HCT116 (cell line): ENCODE results near the gene TRIP13. TPM values are rescaled to one million over a fixed set of nuclear protein-coding genes. Genes with fewer than 3 reads are reported as not detected.

Experiments
- ATAC-seq: fragments of 200-7000 bp; cut with Tn5 transposase; 2 replicates; pipeline ENCODE4 v1.9.1; 2020; ENCODE audit warnings: mild to moderate bottlenecking, moderate library complexity
- BruUV-seq: library from RNA; stranded (reverse); fragments of 400-500 nt; replicated peaks from 2 replicates; lab custom pipeline; 2021; lab: Mats Ljungman, UMichigan
- CTCF ChIA-PET: fragments of 300-600 bp; sonication (Branson Sonifier 250); formaldehyde crosslinking; loops from one replicate; lab custom pipeline; 2021; ENCODE audit warnings: antibody characterized with exemption; lab: Charles Lee
- POLR2A ChIA-PET: fragments of 300-600, 350-600 bp; sonication (Branson Sonifier 250); formaldehyde crosslinking; loops from one replicate; lab custom pipeline; 2021; ENCODE audit warnings: antibody characterized with exemption; lab: Charles Lee
- RAD21 ChIA-PET, 2 experiments: fragments of 300-600 bp; sonication (Branson Sonifier 250); formaldehyde crosslinking; loops; one replicate each; lab custom pipeline; 2023; ENCODE audit warnings: low total read pairs in 2 of 2; ENCODE audit not compliant: uncharacterized antibody in 2 of 2, unreplicated experiment in 2 of 2, low non-redundant PET in 1 of 2; lab: Charles Lee
- DNase-seq: peaks from one replicate; pipeline ENCODE4 v3.0.0-alpha.2; 2010; ENCODE audit warnings: low read depth, low spot score
- H2AFZ ChIP-seq: fragments of 200-600 bp; shearing (Covaris generic), sonication (generic); 2 replicates; pipeline ENCODE4 v1.6.1; 2017; ENCODE audit warnings: low read depth, mixed run types, mixed read lengths, antibody characterized with exemption, low read length; ENCODE audit not compliant: poor library complexity, severe bottlenecking
- H3K27ac ChIP-seq: 2 replicates; pipeline ENCODE4 v1.5.1; 2012; ENCODE audit warnings: low read depth, low read length
- H3K27me3 ChIP-seq: fragments of 200-600 bp; sonication (generic); 2 replicates; pipeline ENCODE4 v1.6.1; 2016; ENCODE audit warnings: mixed run types, low read length, mixed read lengths; ENCODE audit not compliant: insufficient read depth
- H3K36me3 ChIP-seq, 2 experiments: fragments of 200-500 bp in 1 of 2; fragments of 200-600 bp in 1 of 2; sonication (Bioruptor generic) in 1 of 2; sonication (generic) in 1 of 2; 2 replicates each; pipeline versions ENCODE4 v1.5.1 to v1.6.1; 2014 to 2016; ENCODE audit warnings: low read length in 2 of 2, inconsistent platforms in 1 of 2, mixed read lengths in 1 of 2, mixed run types in 1 of 2; ENCODE audit not compliant: insufficient read depth in 2 of 2, control insufficient read depth in 1 of 2
- H3K4me1 ChIP-seq, 2 experiments: fragments of 200-600 bp in 1 of 2; sonication (generic) in 1 of 2; 2 replicates each; pipeline versions ENCODE4 v1.5.1 to v1.6.1; 2012 to 2017; ENCODE audit warnings: low read length in 2 of 2, inconsistent platforms in 1 of 2, mild to moderate bottlenecking in 1 of 2, mixed read lengths in 1 of 2, mixed run types in 1 of 2, moderate library complexity in 1 of 2; ENCODE audit not compliant: insufficient read depth in 2 of 2, control insufficient read depth in 1 of 2
- H3K4me2 ChIP-seq: fragments of 200-600 bp; sonication (generic); 2 replicates; pipeline ENCODE4 v1.6.1; 2017; ENCODE audit warnings: mixed run types, low read length, mixed read lengths
- H3K4me3 ChIP-seq, 2 experiments: fragments of 200-600 bp in 1 of 2; sonication (generic) in 1 of 2; replicated peaks in 1 of 2; 2 replicates each; pipeline ENCODE4 v1.5.1; 2011 to 2016; ENCODE audit warnings: low read length in 2 of 2, control low read depth in 1 of 2, low read depth in 1 of 2, mild to moderate bottlenecking in 1 of 2, mixed read lengths in 1 of 2, mixed run types in 1 of 2
- H3K79me2 ChIP-seq: fragments of 200-600 bp; sonication (generic); 2 replicates; pipeline ENCODE4 v1.6.1; 2017; ENCODE audit warnings: mild to moderate bottlenecking, mixed run types, low read length, moderate library complexity, mixed read lengths; ENCODE audit not compliant: insufficient read depth
- H3K9ac ChIP-seq: fragments of 200-600 bp; sonication (generic); 2 replicates; pipeline ENCODE4 v1.6.1; 2016; ENCODE audit warnings: low read length, mixed read lengths
- H3K9me2 ChIP-seq: fragments of 200-600 bp; sonication (generic), shearing (Covaris generic); 2 replicates; pipeline ENCODE4 v1.6.1; 2017; ENCODE audit warnings: mixed run types, mild to moderate bottlenecking, moderate library complexity; ENCODE audit not compliant: insufficient read depth
- H3K9me3 ChIP-seq, 2 experiments: fragments of 200-500 bp in 1 of 2; fragments of 200-600 bp in 1 of 2; sonication (Bioruptor generic) in 1 of 2; sonication (generic) in 1 of 2; 2 replicates each; pipeline ENCODE4 v1.6.1; 2014 to 2017; ENCODE audit warnings: low read length in 2 of 2, mixed read lengths in 2 of 2, inconsistent platforms in 1 of 2, low read depth in 1 of 2, mild to moderate bottlenecking in 1 of 2, mixed run types in 1 of 2, moderate library complexity in 1 of 2; ENCODE audit not compliant: control insufficient read depth in 1 of 2, insufficient read depth in 1 of 2
- H4K20me1 ChIP-seq: fragments of 200-600 bp; sonication (generic), shearing (Covaris generic); 2 replicates; pipeline ENCODE4 v1.6.1; 2017; ENCODE audit warnings: mixed run types, mild to moderate bottlenecking, moderate library complexity; ENCODE audit not compliant: insufficient read depth
- CBX3 ChIP-seq: IDR thresholded peaks from 2 replicates; pipeline ENCODE4 v1.6.1; 2012; ENCODE audit warnings: low read depth
- EGR1 ChIP-seq: IDR thresholded peaks from 2 replicates; pipeline ENCODE4 v1.6.1; 2012; ENCODE audit warnings: low read depth
- ELF1 ChIP-seq: IDR thresholded peaks from 2 replicates; pipeline ENCODE4 v1.6.1; 2012; ENCODE audit warnings: low read depth, borderline replicate concordance
- FOSL1 ChIP-seq: IDR thresholded peaks from 2 replicates; pipeline ENCODE4 v1.6.1; 2012; ENCODE audit warnings: low read depth
- JUND ChIP-seq: IDR thresholded peaks from 2 replicates; pipeline ENCODE4 v1.6.1; 2012
- POLR2A ChIP-seq: IDR thresholded peaks from 2 replicates; pipeline ENCODE4 v1.7.0; 2011; ENCODE audit warnings: borderline replicate concordance; ENCODE audit not compliant: insufficient read depth, insufficient read length; ENCODE audit errors: extremely low read depth
- POLR2AphosphoS5 ChIP-seq: IDR thresholded peaks from 2 replicates; pipeline ENCODE4 v1.6.1; 2011; ENCODE audit warnings: mild to moderate bottlenecking, low read depth, low read length, moderate library complexity
- RAD21 ChIP-seq: IDR thresholded peaks from 2 replicates; pipeline ENCODE4 v1.6.1; 2012; ENCODE audit warnings: low read depth, mild to moderate bottlenecking
- SIN3A ChIP-seq: IDR thresholded peaks from 2 replicates; pipeline ENCODE4 v1.6.1; 2012; ENCODE audit warnings: low read depth
- SRF ChIP-seq: IDR thresholded peaks from 2 replicates; pipeline ENCODE4 v1.6.1; 2012; ENCODE audit warnings: low read depth
- TCF7L2 ChIP-seq: IDR thresholded peaks from 2 replicates; pipeline ENCODE4 v1.7.0; 2011; ENCODE audit warnings: borderline replicate concordance, inconsistent platforms; ENCODE audit not compliant: insufficient read depth, insufficient read length; ENCODE audit errors: extremely low read depth
- YY1 ChIP-seq: IDR thresholded peaks from 2 replicates; pipeline ENCODE4 v1.6.1; 2011; ENCODE audit warnings: low read length, low read depth, moderate library complexity, mild to moderate bottlenecking; ENCODE audit not compliant: insufficient replicate concordance; ENCODE audit errors: extremely low read depth
- ZFX ChIP-seq: fragments of 450-650 bp; IDR thresholded peaks from 2 replicates; pipeline ENCODE4 v1.6.1; 2017
- ZNF274 ChIP-seq: fragments of 200-500 bp; sonication (Bioruptor generic); IDR thresholded peaks from 2 replicates; pipeline ENCODE4 v1.6.1; 2014; ENCODE audit warnings: mild to moderate bottlenecking, low read depth, low read length, inconsistent platforms
- intact Hi-C: fragments of 100-400 bp; cut with micrococcal nuclease; formaldehyde crosslinking; loops from 2 replicates; pipeline ENCODE4 v1.10.0; 2022
- total RNA-seq: library from RNA; stranded (reverse); gene quantifications from one replicate; pipeline ENCODE4 v1.2.1, GENCODE V29; 2021; ENCODE audit not compliant: unreplicated experiment
- TF ChIP-seq, protein P1 (sequence below), 3 experiments: fragments of 200-600 bp in 1 of 3; sonication (generic) in 1 of 3; IDR thresholded peaks in 2 of 3; conservative IDR thresholded peaks in 1 of 3; 2 replicates each; pipeline ENCODE4 v1.5.1; 2012 to 2017; ENCODE audit warnings: low read depth in 2 of 3, low read length in 2 of 3, antibody characterized with exemption in 1 of 3, borderline replicate concordance in 1 of 3, control low read depth in 1 of 3, mild to moderate bottlenecking in 1 of 3, mixed read lengths in 1 of 3, mixed run types in 1 of 3, moderate library complexity in 1 of 3; ENCODE audit not compliant: insufficient read depth in 1 of 3
- TF ChIP-seq, protein P2 (sequence below): IDR thresholded peaks from 2 replicates; pipeline ENCODE4 v1.6.1; 2012
- TF ChIP-seq, protein P3 (sequence below): IDR thresholded peaks from 2 replicates; pipeline ENCODE4 v1.6.1; 2012

TRIP13 gene
- total RNA-seq, 1 experiment from 2014 or later, result 45.0 TPM

DNA sequence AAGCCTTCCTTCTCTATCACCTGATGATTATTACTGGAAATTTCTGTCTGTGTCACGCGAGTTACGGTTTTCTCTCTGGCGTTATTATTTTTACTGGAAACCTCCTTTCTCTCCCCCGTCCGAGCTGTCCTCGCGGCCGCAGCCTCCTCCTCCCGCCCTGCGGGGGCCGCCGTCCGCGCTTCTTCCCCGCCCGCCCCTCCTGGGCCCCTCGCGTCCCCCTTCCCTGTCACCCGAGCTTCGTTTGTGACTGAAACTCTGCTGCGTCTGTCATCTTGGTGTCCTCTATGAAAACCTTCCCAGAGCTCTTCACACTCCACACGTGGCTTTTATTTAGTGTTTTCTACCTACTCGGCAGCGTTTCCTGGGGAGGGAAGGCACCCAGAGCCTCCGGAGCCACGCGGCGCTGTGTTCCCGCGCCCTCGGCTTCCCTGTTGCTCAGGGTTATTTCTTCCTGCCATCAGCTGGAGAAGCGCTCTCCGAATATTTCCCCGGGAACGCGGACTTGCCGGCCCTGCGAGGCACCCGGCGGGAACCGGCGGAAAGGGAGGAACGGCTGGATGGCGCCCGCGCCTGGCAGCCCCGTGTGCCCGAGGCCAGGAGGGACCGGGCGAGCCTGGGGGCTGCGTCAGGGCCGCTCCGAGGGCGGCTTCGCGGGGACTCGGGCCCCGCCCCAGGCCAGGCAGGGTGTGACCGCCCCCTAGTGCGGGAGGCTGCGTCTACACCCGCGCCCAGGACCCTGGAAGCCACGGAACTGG is 33.9 kb downstream of the TRIP13 start:
- no peak overlapping the region for H3K9ac ChIP-seq
- H3K36me3 ChIP-seq, result no peaks in the 10 kb centered on the region
- H3K4me2 ChIP-seq, result no peak overlapping the region
- RAD21 ChIA-PET, result no interaction called here
- TF ChIP-seq YY1 (no peak), ZFX (no peak), POLR2AphosphoS5 (no peak), SRF (no peak), TCF7L2 (no peak), SIN3A (no peak), RAD21 (no peak), JUND (no peak), ZNF274 (no peak), EGR1 (no peak), CBX3 (no peak), ELF1 (no peak), POLR2A (no peak), FOSL1 (no peak)
- TF ChIP-seq, protein P1, sequence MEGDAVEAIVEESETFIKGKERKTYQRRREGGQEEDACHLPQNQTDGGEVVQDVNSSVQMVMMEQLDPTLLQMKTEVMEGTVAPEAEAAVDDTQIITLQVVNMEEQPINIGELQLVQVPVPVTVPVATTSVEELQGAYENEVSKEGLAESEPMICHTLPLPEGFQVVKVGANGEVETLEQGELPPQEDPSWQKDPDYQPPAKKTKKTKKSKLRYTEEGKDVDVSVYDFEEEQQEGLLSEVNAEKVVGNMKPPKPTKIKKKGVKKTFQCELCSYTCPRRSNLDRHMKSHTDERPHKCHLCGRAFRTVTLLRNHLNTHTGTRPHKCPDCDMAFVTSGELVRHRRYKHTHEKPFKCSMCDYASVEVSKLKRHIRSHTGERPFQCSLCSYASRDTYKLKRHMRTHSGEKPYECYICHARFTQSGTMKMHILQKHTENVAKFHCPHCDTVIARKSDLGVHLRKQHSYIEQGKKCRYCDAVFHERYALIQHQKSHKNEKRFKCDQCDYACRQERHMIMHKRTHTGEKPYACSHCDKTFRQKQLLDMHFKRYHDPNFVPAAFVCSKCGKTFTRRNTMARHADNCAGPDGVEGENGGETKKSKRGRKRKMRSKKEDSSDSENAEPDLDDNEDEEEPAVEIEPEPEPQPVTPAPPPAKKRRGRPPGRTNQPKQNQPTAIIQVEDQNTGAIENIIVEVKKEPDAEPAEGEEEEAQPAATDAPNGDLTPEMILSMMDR (IDR thresholded peaks at IDR 0.05 in 2 of 3, conservative IDR thresholded peaks at IDR 0.05 in 1 of 3; ENCODE audit: borderline replicate concordance in 1 of 3, insufficient read depth in 1 of 3, low read depth in 2 of 3, low read length in 2 of 3), result no peak
- TF ChIP-seq, protein P2, sequence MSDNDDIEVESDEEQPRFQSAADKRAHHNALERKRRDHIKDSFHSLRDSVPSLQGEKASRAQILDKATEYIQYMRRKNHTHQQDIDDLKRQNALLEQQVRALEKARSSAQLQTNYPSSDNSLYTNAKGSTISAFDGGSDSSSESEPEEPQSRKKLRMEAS, result no peak
- TF ChIP-seq, protein P3, sequence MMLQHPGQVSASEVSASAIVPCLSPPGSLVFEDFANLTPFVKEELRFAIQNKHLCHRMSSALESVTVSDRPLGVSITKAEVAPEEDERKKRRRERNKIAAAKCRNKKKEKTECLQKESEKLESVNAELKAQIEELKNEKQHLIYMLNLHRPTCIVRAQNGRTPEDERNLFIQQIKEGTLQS, result no peak
- TF ChIP-seq, all 23 proteins: peak for 0
- H3K9me3 ChIP-seq, result no peaks in the 10 kb centered on the region
- POLR2A ChIA-PET, result no interaction called here
- H4K20me1 ChIP-seq, result no peaks in the 10 kb centered on the region
- BruUV-seq, result no TSS peak
- ATAC-seq, result no peak
- CTCF ChIA-PET, result no interaction called here
- DNase-seq, result no peak
- H3K4me1 ChIP-seq, result 0 out of 4 replicates have a peak, but pooled peaks cover 0 to 3% of the 10 kb centered on the region in 2 experiments
- H2AFZ ChIP-seq, result no peak overlapping the region
- H3K27ac ChIP-seq, result no peak overlapping the region
- no peaks in the 10 kb centered on the region for H3K79me2 ChIP-seq
- intact Hi-C loops, result no loop called here
- no peaks in the 10 kb centered on the region for H3K9me2 ChIP-seq
- no peaks in the 10 kb centered on the region for H3K27me3 ChIP-seq
- H3K4me3 ChIP-seq, result no peak overlapping the region
